IPS DF 6.9 (cell line): ENCODE measurements around the gene SERPINA1.
A peak's percentile ranks its signal among the peaks of the same experiment; 100 is the strongest.
"Not testable (repeated sequence)": the region's sequence is repeated elsewhere in the genome, so short reads cannot be mapped to it uniquely, and the experiment has no call there.

Experiments used
- DNase-seq: peaks from one replicate; pipeline ENCODE4 v3.0.0-alpha.2; 2013; ENCODE audit warnings: low read depth, low spot score
- H3K27ac ChIP-seq: one replicate; pipeline ENCODE4 v1.5.1; 2013; ENCODE audit warnings: low read length, control low read depth
- H3K27me3 ChIP-seq: 2 replicates; pipeline ENCODE4 v1.6.1; 2013; ENCODE audit warnings: mild to moderate bottlenecking, low read length; ENCODE audit not compliant: control insufficient read depth, insufficient read depth
- H3K36me3 ChIP-seq: 2 replicates; pipeline ENCODE4 v1.6.1; 2013; ENCODE audit warnings: low read length; ENCODE audit not compliant: control insufficient read depth, insufficient read depth
- H3K4me1 ChIP-seq: 2 replicates; pipeline ENCODE4 v1.6.1; 2013; ENCODE audit warnings: low read length; ENCODE audit not compliant: control insufficient read depth, insufficient read depth
- H3K4me3 ChIP-seq: 2 replicates; pipeline ENCODE4 v1.5.1; 2013; ENCODE audit warnings: mild to moderate bottlenecking, low read length
- H3K9me3 ChIP-seq: 2 replicates; pipeline ENCODE4 v1.6.1; 2013; ENCODE audit warnings: low read length, inconsistent platforms; ENCODE audit not compliant: control insufficient read depth, insufficient read depth
- WGBS: extraction: QIAGEN DNeasy Blood & Tissue Kit; methylation state at CpG from one replicate; pipeline ENCODE4 v1.1.7; 2013; ENCODE audit warnings: mixed read lengths, missing lambda C conversion rate; ENCODE audit not compliant: insufficient read length, insufficient coverage; 5-methylcytosine and 5-hydroxymethylcytosine counted together

Gene SERPINA1

DNA sequence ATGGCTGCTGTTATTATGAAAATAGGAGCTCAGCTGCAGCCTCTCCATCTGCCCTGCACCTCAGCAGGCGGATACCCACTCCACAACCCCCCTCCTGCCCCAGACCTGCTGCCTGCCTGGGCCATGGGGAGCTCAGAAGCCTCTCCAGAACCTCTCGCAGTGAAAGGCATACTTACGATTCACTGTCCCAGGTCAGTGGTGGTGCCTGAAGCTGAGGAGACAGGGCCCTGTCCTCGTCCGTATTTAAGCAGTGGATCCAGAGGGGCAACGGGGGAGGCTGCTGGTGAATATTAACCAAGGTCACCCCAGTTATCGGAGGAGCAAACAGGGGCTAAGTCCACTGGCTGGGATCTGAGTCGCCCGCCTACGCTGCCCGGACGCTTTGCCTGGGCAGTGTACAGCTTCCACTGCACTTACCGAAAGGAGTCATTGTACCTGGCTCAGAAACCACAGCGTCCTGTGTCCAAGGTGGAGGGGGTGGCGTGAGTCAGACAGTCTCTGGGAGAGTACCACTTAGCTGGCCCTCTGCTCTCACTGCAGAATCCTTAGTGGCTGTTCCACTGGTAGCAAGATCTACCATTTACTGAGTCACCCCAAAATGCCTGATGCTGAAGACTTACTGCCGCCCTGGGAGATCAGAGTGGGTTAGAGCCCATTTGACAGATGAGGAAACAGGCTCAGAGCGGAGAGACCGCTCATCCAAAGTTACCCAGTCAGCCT is at the start of gene SERPINA1:
TSS of gene SERPINA1 (minus strand) at position 219 of the 720 bp plus-strand sequence. CDS start 5,365 bp downstream, outside the sequence.
- Histone ChIP-seq H3K27ac (no peak within 1 kb of the TSS), H3K36me3 (no peaks in the 10 kb centered on the region), H3K4me1 (peaks cover 2% of the 10 kb centered on the region; the same call in 1 of the 2 replicates), H3K27me3 (no peaks in the 10 kb centered on the region), H3K4me3 (no peak within 1 kb of the TSS), H3K9me3 (no peaks in the 10 kb centered on the region)
- no CpG with 5 or more reads among the region's 18 CpGs for WGBS
- DNase-seq: no peak

DNA sequence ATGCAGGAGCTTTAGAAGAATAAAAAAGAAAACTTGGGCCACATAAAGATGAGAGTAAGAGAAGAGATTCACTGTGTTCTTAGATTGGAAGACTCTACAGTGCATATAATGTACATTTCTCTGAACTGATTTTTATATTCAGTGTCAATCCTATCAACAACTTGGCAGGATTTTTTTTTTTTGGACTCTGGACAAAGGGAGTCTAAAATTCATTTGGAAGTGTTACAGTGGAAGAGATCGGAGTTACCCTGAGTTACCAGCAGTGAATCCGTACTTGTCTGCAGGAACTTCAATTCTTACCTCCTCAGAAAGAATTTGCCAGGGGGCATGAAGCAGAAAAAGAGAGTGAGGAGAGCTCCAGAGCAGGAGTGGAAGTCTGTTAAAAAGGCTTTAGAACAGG is 40.2 kb upstream of the SERPINA1 start:
- no CpG with 5 or more reads among the region's 2 CpGs for WGBS
- H3K4me1 ChIP-seq: no peaks in the 10 kb centered on the region
- no peaks in the 10 kb centered on the region for H3K36me3 ChIP-seq
- H3K4me3 ChIP-seq: no peak overlapping the region
- H3K9me3 ChIP-seq: no peaks in the 10 kb centered on the region
- no peaks in the 10 kb centered on the region for H3K27me3 ChIP-seq
- no peak overlapping the region for H3K27ac ChIP-seq
- DNase-seq: no peak

DNA sequence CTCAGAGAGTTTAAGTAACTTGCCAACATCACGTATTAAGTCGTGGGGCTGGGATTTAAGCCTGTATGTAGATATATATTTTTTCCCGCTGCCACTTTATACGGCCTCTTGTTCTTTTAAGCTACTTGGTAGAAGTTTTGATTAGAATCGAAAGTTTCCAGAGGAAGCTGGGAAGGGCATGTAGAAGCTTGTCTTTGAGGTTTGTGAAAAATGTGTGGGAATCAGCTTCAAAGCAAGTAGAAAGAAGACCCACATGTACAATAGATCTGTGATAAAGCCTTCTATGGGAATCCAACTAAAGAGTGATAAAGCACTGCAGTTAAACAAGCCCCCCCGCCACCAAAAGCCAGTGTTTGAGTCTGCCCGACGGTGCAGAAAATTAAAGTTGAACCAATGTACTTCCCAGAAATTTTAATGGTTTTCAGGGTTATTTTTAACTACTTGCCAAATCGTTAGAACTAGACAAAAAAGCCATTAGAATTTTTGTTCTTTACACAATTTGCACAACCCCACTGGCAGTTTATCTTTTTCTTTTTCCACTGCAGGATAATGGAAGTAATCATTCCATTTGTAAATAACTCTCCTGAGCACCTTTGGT is 38.7 kb upstream of the SERPINA1 start:
- H3K27me3 ChIP-seq: no peaks in the 10 kb centered on the region
- H3K36me3 ChIP-seq: no peaks in the 10 kb centered on the region
- no peaks in the 10 kb centered on the region for H3K9me3 ChIP-seq
- no peak for DNase-seq
- WGBS: no CpG with 5 or more reads among the region's 9 CpGs
- no peaks in the 10 kb centered on the region for H3K4me1 ChIP-seq
- no peak overlapping the region for H3K27ac ChIP-seq
- H3K4me3 ChIP-seq: no peak overlapping the region

DNA sequence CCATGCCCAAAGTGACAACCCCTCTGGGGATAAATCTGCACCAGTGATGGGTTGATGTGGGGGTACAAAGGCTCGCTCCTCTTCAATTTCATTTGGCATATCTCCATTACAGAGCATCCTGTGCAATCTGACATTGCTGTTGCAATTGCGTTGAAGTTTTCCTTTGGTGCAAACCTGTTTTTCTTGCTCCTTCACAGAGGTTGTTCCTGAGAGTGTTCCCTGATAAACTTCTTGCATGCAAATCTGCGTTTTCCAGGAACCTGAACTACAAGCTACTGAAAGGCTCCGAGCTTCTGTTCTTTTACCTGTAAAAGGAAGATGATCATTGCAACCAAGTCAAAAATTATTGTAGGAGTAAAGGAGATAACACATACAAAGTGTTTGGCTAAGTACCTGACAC is 38.1 kb upstream of the SERPINA1 start:
- no peaks in the 10 kb centered on the region for H3K9me3 ChIP-seq
- H3K4me3 ChIP-seq: no peak overlapping the region
- WGBS: no CpG with 5 or more reads among the region's 4 CpGs
- H3K27me3 ChIP-seq: no peaks in the 10 kb centered on the region
- H3K27ac ChIP-seq: no peak overlapping the region
- no peaks in the 10 kb centered on the region for H3K36me3 ChIP-seq
- DNase-seq: no peak
- H3K4me1 ChIP-seq: no peaks in the 10 kb centered on the region

DNA sequence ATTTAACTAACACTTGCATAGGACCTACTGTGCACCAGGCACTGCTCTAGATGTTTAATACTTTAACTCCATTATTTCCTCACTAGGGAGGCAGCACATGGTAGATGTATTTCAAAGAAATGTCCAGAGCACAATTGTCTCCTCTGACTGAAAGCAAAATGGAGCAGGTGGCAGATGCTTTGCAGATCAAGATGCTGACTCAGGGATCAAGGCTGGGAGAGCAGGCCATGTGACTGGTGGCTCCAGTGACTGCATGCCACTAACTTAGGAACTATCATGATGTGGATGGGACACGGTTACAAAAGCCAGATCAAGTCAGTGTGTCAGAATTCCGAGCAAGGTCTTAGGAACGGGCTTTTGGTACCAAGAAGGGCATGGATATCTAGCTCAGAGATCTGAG is 36.0 kb upstream of the SERPINA1 start:
- Histone ChIP-seq H3K4me3 (no peak overlapping the region), H3K27me3 (no peaks in the 10 kb centered on the region), H3K36me3 (no peaks in the 10 kb centered on the region), H3K27ac (no peak overlapping the region), H3K9me3 (no peaks in the 10 kb centered on the region), H3K4me1 (no peaks in the 10 kb centered on the region)
- WGBS: no CpG with 5 or more reads among the region's 3 CpGs
- DNase-seq: no peak

DNA sequence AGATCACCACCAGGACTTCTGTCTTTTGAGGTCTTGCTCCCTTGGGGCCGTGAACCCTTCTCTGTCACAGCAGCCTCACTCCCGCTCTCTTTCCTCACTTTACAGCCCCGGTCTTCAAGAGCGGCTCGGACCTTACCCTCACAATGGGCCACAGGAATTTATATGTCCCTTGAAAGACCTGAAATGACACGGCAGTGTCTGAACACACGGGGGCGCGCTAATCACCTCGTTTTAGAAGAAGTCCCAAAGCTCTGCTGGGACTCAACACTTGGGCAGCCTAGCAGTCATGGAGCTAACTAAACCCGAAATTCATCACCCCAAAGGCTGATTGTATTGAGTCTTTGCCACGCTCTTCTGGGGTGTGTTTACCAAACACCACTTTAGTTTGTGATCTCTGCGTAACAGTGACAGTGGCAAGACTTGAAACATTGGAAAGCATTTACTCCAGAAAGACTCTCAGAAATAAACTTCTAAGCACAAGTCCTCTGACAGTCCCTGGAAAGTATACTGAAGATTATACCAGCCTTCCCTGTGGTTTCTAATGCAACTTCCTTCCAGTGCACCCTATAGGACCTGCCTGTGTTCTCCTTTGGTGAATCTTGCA is 35.2 kb upstream of the SERPINA1 start:
- peak; percentile 82 for DNase-seq
- H3K4me3 ChIP-seq: no peak overlapping the region
- no peaks in the 10 kb centered on the region for H3K4me1 ChIP-seq

DNA sequence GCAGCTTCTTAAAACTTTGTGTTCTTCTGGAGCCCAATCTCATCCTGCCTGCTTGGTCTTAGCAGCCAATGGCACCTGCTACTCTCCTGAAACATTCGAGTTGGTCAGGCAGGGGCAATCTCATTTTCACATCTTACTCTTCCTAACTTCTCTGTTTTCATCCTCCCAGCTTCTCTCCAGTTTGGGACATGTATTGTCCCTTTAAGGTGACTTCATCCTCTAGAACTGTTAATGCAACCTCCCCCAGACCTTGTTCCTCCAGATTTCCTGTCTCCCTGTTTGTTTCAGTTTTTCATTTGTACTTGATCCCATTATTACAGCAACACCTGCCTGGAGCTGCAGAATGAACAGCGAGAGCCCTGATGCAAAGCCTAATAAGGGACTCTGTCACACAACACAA is 32.9 kb upstream of the SERPINA1 start:
- Histone ChIP-seq H3K36me3 (no peaks in the 10 kb centered on the region), H3K27me3 (no peaks in the 10 kb centered on the region), H3K4me1 (no peaks in the 10 kb centered on the region), H3K4me3 (no peak overlapping the region), H3K9me3 (no peaks in the 10 kb centered on the region), H3K27ac (no peak overlapping the region)
- WGBS: no CpG with 5 or more reads among the region's 2 CpGs
- DNase-seq: no peak

More for the DNA sequence above, 35.2 kb upstream of the SERPINA1 start:
- Histone ChIP-seq H3K27me3 (no peaks in the 10 kb centered on the region), H3K9me3 (no peaks in the 10 kb centered on the region), H3K27ac (no peak overlapping the region), H3K36me3 (no peaks in the 10 kb centered on the region)
- WGBS: no CpG with 5 or more reads among the region's 13 CpGs

DNA sequence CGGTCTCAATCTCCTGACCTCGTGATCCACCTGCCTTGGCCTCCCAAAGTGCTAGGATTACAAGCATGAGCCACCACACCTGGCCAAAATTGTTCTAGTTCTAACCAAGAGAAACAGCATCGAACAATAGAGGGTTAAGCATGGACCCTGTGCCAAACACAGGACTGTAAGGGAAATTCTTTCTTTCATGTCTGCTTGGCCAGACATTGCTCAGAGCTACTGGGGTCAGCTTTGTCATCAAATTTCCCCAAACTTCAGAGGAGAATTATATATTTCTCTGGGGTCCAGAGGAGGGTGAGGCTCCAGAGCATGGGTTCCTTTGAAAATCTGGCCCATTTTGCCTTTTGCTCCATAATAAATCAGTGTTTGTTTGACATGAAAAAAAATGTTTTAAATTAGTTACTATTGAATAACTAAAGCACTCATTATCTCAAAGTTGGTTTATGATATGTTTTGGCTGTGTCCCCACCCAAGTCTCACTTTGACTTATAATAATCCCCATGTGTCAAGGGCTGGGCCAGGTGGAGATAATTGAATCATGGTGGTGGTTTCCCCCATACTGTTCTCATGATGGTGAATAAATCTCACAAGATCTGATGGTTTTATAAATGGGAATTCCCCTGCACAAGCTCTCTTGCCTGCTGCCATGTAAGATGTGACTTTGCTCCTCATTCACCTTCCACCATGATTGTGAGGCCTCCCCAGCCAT is 29.2 kb upstream of the SERPINA1 start:
- no CpG with 5 or more reads among the region's 3 CpGs for WGBS
- H3K27ac ChIP-seq, H3K36me3 ChIP-seq, H3K4me3 ChIP-seq, H3K9me3 ChIP-seq, DNase-seq, H3K4me1 ChIP-seq, H3K27me3 ChIP-seq: not testable (repeated sequence)

DNA sequence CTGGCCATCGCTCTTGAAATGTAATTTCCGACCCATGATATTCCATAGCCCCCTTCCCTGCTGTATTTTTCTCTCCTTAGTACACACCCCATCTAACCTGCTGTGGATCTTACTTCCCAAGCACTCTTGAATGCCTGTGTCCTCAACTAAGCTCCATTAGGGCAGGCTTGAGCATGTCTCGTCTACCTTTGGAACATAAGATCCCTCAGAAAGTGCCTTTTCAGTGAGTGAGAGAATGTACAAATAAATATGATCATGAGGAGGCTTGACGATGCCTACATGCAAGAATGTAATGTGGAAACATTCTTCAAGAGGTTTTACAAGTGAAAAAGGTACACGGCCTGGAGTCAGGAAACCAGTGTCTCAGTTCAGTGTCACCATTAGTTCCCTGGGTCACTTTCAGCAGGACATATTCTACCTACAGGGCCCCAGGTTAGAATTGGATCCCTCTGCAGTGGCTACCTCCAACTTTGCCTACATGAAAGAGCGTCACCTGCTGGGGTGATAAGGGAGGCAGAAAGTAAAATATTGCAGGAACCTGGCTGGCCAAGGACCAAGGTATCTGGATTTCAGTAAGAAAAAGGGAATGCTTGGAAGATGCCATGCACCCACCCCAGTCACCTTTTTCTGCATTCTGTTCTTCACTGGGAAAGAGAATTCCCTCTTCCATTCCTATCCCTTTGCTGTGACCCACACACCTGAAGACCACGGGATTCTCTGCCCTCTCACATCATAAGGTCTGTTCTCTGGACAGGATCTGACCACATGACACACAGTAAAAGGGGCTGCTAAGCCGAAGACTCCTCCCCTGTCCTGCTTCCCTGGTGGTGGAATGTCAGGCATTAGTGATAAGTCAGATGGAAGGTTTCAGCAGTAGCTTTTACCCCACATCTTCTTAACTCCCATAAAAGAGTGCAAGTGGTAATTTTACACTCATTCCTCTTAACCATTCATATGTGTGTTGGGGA is 24.6 kb upstream of the SERPINA1 start:
- Histone ChIP-seq H3K27me3 (no peaks in the 10 kb centered on the region), H3K4me3 (no peak overlapping the region), H3K27ac (no peak overlapping the region), H3K9me3 (no peaks in the 10 kb centered on the region), H3K4me1 (no peaks in the 10 kb centered on the region; the same call in 1 of the 2 replicates), H3K36me3 (no peaks in the 10 kb centered on the region)
- peak; percentile 22 for DNase-seq
- no CpG with 5 or more reads among the region's 8 CpGs for WGBS
